Measurements from ENCODE around the gene TESK2. TPM values are rescaled to one million over a fixed set of nuclear protein-coding genes. Genes with fewer than 3 reads are reported as not detected.

TESK2 gene
- total RNA-seq, 1 donor from 2014 or later, result 14.9 TPM

DNA sequence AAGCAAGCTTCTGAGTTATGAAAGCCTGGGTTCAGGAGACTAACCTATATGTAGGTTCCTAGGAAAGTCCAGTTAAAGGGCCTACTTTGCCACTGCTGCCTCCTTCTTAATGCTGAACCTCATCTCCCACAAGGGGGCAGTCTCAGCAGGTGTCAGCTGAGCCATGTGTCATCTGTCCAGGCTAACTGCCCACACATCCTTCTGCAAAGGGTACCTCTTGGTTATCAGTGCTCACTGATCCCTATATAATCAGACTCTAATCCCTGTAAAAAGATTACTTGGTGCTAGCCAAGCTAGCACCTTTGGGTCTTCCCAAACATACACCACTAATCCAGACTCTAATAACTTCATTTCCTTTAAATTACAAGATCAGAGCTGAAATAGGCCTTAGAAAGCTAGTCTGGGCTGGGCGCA lies 21.7 kb upstream of the TESK2 start:
- Histone ChIP-seq H3K9ac (no peak overlapping the region), H3K9me3 (ENCODE audit: low read depth) (no peaks in the 10 kb centered on the region), H3K79me2 (ENCODE audit: low read depth) (peaks cover 20% of the 10 kb centered on the region), H3K4me3 (no peak overlapping the region), H3K4me2 (no peak overlapping the region), H3K27me3 (no peaks in the 10 kb centered on the region), H3K27ac (no peak overlapping the region), H2AFZ (replicated peaks) (no peak overlapping the region), H3F3A (ENCODE audit: low read depth) (peaks cover 57% of the 10 kb centered on the region), H4K20me1 (ENCODE audit: low read depth) (peaks cover 29% of the 10 kb centered on the region), H3K36me3 (peaks cover 4% of the 10 kb centered on the region), H3K4me1 (no peaks in the 10 kb centered on the region)
- Mint-ChIP-seq H3K4me1 (peaks cover 21% of the 10 kb centered on the region), H3K36me3 (peaks cover 40% of the 10 kb centered on the region), H3K9me3 (no peaks in the 10 kb centered on the region), H3K27ac (no peak overlapping the region), H3K4me3 (peak overlapping the region; percentile 58), H3K27me3 (ENCODE audit: insufficient read depth, low read depth) (no peaks in the 10 kb centered on the region)
- peak; percentile 84 for DNase-seq (ENCODE audit: low spot score)
- TF ChIP-seq, protein P1, sequence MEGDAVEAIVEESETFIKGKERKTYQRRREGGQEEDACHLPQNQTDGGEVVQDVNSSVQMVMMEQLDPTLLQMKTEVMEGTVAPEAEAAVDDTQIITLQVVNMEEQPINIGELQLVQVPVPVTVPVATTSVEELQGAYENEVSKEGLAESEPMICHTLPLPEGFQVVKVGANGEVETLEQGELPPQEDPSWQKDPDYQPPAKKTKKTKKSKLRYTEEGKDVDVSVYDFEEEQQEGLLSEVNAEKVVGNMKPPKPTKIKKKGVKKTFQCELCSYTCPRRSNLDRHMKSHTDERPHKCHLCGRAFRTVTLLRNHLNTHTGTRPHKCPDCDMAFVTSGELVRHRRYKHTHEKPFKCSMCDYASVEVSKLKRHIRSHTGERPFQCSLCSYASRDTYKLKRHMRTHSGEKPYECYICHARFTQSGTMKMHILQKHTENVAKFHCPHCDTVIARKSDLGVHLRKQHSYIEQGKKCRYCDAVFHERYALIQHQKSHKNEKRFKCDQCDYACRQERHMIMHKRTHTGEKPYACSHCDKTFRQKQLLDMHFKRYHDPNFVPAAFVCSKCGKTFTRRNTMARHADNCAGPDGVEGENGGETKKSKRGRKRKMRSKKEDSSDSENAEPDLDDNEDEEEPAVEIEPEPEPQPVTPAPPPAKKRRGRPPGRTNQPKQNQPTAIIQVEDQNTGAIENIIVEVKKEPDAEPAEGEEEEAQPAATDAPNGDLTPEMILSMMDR (IDR thresholded peaks at IDR 0.05), result peak; percentile 75
- TF ChIP-seq EZH2phosphoT487 (IDR thresholded peaks at IDR 0.05) (no peak), EZH2 (IDR thresholded peaks at IDR 0.05) (no peak)

GRCh38 chr1:45510972-45511527 lies 20.1 kb upstream of the TESK2 start:
- Mint-ChIP-seq H3K27me3 (ENCODE audit: insufficient read depth, low read depth) (no peaks in the 10 kb centered on the region), H3K4me1 (peaks cover 21% of the 10 kb centered on the region), H3K4me3 (no peak overlapping the region), H3K27ac (no peak overlapping the region), H3K9me3 (no peaks in the 10 kb centered on the region), H3K36me3 (peaks cover 34% of the 10 kb centered on the region)
- Histone ChIP-seq H3K36me3 (peaks cover 4% of the 10 kb centered on the region), H4K20me1 (ENCODE audit: low read depth) (peaks cover 22% of the 10 kb centered on the region), H3K4me2 (no peak overlapping the region), H2AFZ (replicated peaks) (no peak overlapping the region), H3K9ac (no peak overlapping the region), H3K4me3 (no peak overlapping the region), H3F3A (ENCODE audit: low read depth) (peaks cover 57% of the 10 kb centered on the region), H3K79me2 (ENCODE audit: low read depth) (peaks cover 6% of the 10 kb centered on the region), H3K9me3 (ENCODE audit: low read depth) (no peaks in the 10 kb centered on the region), H3K4me1 (no peaks in the 10 kb centered on the region), H3K27ac (no peak overlapping the region), H3K27me3 (no peaks in the 10 kb centered on the region)
- TF ChIP-seq, protein P1 (IDR thresholded peaks at IDR 0.05), result no peak
- TF ChIP-seq EZH2phosphoT487 (IDR thresholded peaks at IDR 0.05), result no peak
- TF ChIP-seq EZH2 (IDR thresholded peaks at IDR 0.05), result no peak
- no peak for DNase-seq (ENCODE audit: low spot score)

DNA sequence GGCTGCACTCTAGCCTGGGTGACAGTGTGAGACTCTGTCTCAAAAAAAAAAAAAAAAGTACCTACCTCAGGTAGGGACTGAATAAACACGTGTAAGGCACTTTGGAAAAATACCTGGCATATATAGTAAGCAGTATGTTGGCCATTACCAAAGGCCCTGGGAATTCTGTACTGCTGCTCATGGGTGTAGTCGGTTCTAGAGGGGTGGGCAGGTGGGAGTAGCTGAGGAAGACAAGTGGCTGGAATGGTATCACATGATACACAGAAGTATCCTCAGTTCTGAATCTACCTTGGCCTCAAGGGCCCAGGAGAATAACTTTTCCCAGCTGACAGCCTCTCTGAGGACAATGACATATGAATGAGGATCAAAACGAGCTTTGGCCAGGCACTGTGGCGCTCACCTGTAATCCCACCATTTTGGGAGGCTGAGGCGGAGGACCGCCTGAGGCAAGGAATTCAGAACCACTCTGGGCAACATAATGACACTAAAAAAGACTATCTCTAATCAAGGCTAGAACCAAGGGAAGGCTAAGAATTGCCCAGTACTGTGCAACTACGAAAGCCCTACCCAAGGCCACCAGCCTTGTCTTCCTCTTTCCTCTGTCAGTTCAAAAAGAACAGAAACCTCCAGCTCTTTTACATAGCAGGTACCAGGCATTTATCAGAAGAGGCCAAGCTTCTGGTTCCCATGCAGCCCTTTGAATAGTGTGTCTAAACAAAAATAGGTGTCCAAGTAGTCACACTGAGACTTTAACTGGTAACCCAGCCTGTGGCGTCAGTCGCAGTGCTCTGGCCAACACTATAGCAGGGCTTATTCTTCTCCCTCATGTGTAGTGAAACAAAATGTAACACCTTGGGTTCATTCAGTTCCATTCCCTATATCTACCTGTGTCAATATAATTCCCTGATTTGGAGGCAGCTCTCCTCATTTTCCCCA lies 19.3 kb upstream of the TESK2 start:
- no peak overlapping the region for H2AFZ ChIP-seq (replicated peaks)
- H3K9ac ChIP-seq, result no peak overlapping the region
- H3K27ac ChIP-seq, result no peak overlapping the region
- Mint-ChIP-seq H3K4me1 (peaks cover 21% of the 10 kb centered on the region), H3K27me3 (ENCODE audit: insufficient read depth, low read depth) (no peaks in the 10 kb centered on the region), H3K4me3 (no peak overlapping the region), H3K27ac (no peak overlapping the region), H3K36me3 (peaks cover 32% of the 10 kb centered on the region), H3K9me3 (no peaks in the 10 kb centered on the region)
- no peak overlapping the region for H3K4me2 ChIP-seq
- no peaks in the 10 kb centered on the region for H3K9me3 ChIP-seq (ENCODE audit: low read depth)
- peaks cover 16% of the 10 kb centered on the region for H4K20me1 ChIP-seq (ENCODE audit: low read depth)
- peaks cover 57% of the 10 kb centered on the region for H3F3A ChIP-seq (ENCODE audit: low read depth)
- DNase-seq (ENCODE audit: low spot score), result no peak
- H3K4me1 ChIP-seq, result no peaks in the 10 kb centered on the region
- no peak overlapping the region for H3K4me3 ChIP-seq
- TF ChIP-seq EZH2 (IDR thresholded peaks at IDR 0.05) (no peak), EZH2phosphoT487 (IDR thresholded peaks at IDR 0.05) (no peak)
- TF ChIP-seq, protein P1 (IDR thresholded peaks at IDR 0.05), result no peak
- H3K27me3 ChIP-seq, result no peaks in the 10 kb centered on the region
- H3K36me3 ChIP-seq, result peaks cover 4% of the 10 kb centered on the region
- peaks cover 4% of the 10 kb centered on the region for H3K79me2 ChIP-seq (ENCODE audit: low read depth)
